ENCODE data around the gene CD244. TPM values are rescaled to one million over a fixed set of nuclear protein-coding genes. Genes with fewer than 3 reads are reported as not detected.

Gene CD244
- total RNA-seq, 2 experiments from 2014 or later = not detected

- peak; percentile 69 for TF ChIP-seq CTCF (conservative IDR thresholded peaks at IDR 0.05; ENCODE audit: low read length)
- no peak for TF ChIP-seq EZH2phosphoT487 (IDR thresholded peaks at IDR 0.05; ENCODE audit: borderline replicate concordance, low read depth, low read length)
Measured at GRCh38 chr1:160837558-160838205, 25.0 kb downstream of the CD244 start.

DNA sequence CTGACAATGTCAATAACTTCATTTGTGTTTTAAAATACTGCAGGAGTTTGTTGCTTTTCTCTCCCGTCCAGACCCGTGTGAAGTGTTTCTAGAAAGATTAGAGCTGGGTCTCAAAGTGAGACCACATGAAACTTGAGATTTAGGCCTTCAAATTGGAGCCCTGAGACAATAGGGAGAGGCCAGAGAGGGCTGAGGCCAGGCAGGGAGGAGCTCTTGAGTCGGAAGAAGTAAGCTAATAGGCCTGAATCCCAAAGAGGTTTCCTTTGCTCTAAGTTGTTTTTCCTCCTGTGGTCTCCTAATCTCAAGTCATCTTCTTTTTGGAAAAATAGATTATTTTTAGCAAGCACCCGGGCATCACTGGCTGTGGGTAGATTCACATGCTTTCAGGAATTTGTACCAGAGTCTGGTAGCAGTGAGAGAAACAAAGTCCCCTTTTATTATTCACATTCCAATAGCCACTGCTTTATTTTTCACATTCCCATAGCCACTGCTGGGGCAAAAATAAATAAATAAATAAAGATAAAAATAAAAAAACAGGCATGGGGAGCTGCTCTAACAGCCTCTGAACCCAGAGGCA lies 25.6 kb downstream of the CD244 start:
- intact Hi-C loops (cut with micrococcal nuclease; ENCODE audit: unreplicated experiment) = loop anchor here (10.0 kb wide), 2 partner anchors 258 to 412 kb away; partner anchors contain the start of gene KLHDC9
- ChIA-PET POLR2A (interaction anchor here (0.5 to 3.0 kb wide), 10 partner anchors 32 to 475 kb away, joined by 3 to 10 read pairs (median 3); partner anchors contain the start of gene USF1), CTCF (ENCODE audit: unreplicated experiment) (interaction anchor here (0.5 to 4.9 kb wide), 10 partner anchors 17 to 116 kb away, joined by 3 to 52 read pairs (median 4); partner anchors contain the start of genes ITLN2 and LY9)
- peak overlapping the region; percentile 63 for H3K27ac ChIP-seq (ENCODE audit: low read depth, low read length, poor library complexity, severe bottlenecking)
- no peak overlapping the region for H3K4me3 ChIP-seq (ENCODE audit: low read depth, low read length, poor library complexity, severe bottlenecking)
- TSS peak; percentile 60 for BruUV-seq (replicated peaks)
- no peaks in the 10 kb centered on the region for H3K9me2 ChIP-seq (ENCODE audit: insufficient read depth, low read length)
- H2AFZ ChIP-seq (ENCODE audit: low read length) = peak overlapping the region; percentile 81
- no peaks in the 10 kb centered on the region for H3K36me3 ChIP-seq (ENCODE audit: insufficient read depth, low read length)
- H3K79me2 ChIP-seq (ENCODE audit: insufficient read depth, low read depth, low read length) = no peaks in the 10 kb centered on the region
- H3K4me2 ChIP-seq (ENCODE audit: low read length) = peak overlapping the region; percentile 60
- H3K4me1 ChIP-seq (ENCODE audit: insufficient read depth, low read length, poor library complexity, severe bottlenecking) = peaks cover 33% of the 10 kb centered on the region
- H3K9me3 ChIP-seq (ENCODE audit: low read length) = no peaks in the 10 kb centered on the region
- no peak for DNase-seq (ENCODE audit: low spot score)
- no peak for TF ChIP-seq EZH2phosphoT487 (IDR thresholded peaks at IDR 0.05; ENCODE audit: borderline replicate concordance, low read depth, low read length)
- TF ChIP-seq CTCF (conservative IDR thresholded peaks at IDR 0.05; ENCODE audit: low read length) = no peak
- no peaks in the 10 kb centered on the region for H4K20me1 ChIP-seq (ENCODE audit: insufficient read depth, low read length)

More at GRCh38 chr1:160837558-160838205, 25.0 kb downstream of the CD244 start:
- H3K9me2 ChIP-seq (ENCODE audit: insufficient read depth, low read length) = no peaks in the 10 kb centered on the region
- BruUV-seq (replicated peaks) = no TSS peak
- peak overlapping the region; percentile 81 for H2AFZ ChIP-seq (ENCODE audit: low read length)
- H3K4me1 ChIP-seq (ENCODE audit: insufficient read depth, low read length, poor library complexity, severe bottlenecking) = peaks cover 39% of the 10 kb centered on the region
- POLR2A ChIA-PET = interaction anchor here (0.5 to 3.0 kb wide), 7 partner anchors 31 to 208 kb away, joined by 3 to 10 read pairs (median 4); partner anchors contain the start of gene USF1
- H3K4me3 ChIP-seq (ENCODE audit: low read depth, low read length, poor library complexity, severe bottlenecking) = peak overlapping the region; percentile 10
- DNase-seq (ENCODE audit: low spot score) = peak; percentile 97
- no peaks in the 10 kb centered on the region for H3K36me3 ChIP-seq (ENCODE audit: insufficient read depth, low read length)
- H3K79me2 ChIP-seq (ENCODE audit: insufficient read depth, low read depth, low read length) = no peaks in the 10 kb centered on the region
- H3K4me2 ChIP-seq (ENCODE audit: low read length) = peak overlapping the region; percentile 60
- CTCF ChIA-PET (ENCODE audit: unreplicated experiment) = interaction anchor here (0.5 to 4.9 kb wide), 8 partner anchors 16 to 115 kb away, joined by 3 to 52 read pairs (median 4); partner anchors contain the start of genes ITLN2 and LY9
- no peaks in the 10 kb centered on the region for H3K9me3 ChIP-seq (ENCODE audit: low read length)
- H4K20me1 ChIP-seq (ENCODE audit: insufficient read depth, low read length) = no peaks in the 10 kb centered on the region
- intact Hi-C loops (cut with micrococcal nuclease; ENCODE audit: unreplicated experiment) = loop anchor here (10.0 kb wide), 2 partner anchors 257 to 413 kb away; partner anchors contain the start of gene KLHDC9
- H3K27ac ChIP-seq (ENCODE audit: low read depth, low read length, poor library complexity, severe bottlenecking) = peak overlapping the region; percentile 63
